Panc1 (cell line): ENCODE data around the gene RASGRF2. TPM values are rescaled to one million over a fixed set of nuclear protein-coding genes. Genes with fewer than 3 reads are reported as not detected.

Experiments used
- ATAC-seq: fragments of 200-7000 bp; cut with Tn5 transposase; 2 replicates; pipeline ENCODE4 v1.9.1; 2020; ENCODE audit warnings: mild to moderate bottlenecking, moderate library complexity
- BruUV-seq: library from RNA; stranded (reverse); fragments of 400-500 nt; replicated peaks from 2 replicates; lab custom pipeline; 2021; lab: Mats Ljungman, UMichigan
- CTCF ChIA-PET: fragments of 300-600 bp; sonication (Branson Sonifier 250); formaldehyde crosslinking; loops from one replicate; lab custom pipeline; 2022; ENCODE audit warnings: antibody characterized with exemption; lab: Charles Lee
- POLR2A ChIA-PET: fragments of 300-600 bp; sonication (Branson Sonifier 250); formaldehyde crosslinking; loops from one replicate; lab custom pipeline; 2022; ENCODE audit warnings: antibody characterized with exemption; lab: Charles Lee
- DNase-seq: peaks from one replicate; pipeline ENCODE4 v3.0.0-alpha.2; 2010; ENCODE audit warnings: low read depth, low spot score
- H3K27ac ChIP-seq: 2 replicates; pipeline ENCODE4 v1.5.1; 2011; ENCODE audit warnings: mild to moderate bottlenecking, low read length, inconsistent platforms
- H3K27me3 ChIP-seq: fragments of 200-500 bp; sonication (Bioruptor generic); 2 replicates; pipeline ENCODE4 v1.6.0; 2014; ENCODE audit warnings: low read length, inconsistent platforms; ENCODE audit not compliant: control insufficient read depth, insufficient read depth
- H3K36me3 ChIP-seq: fragments of 200-500 bp; sonication (Bioruptor generic); 2 replicates; pipeline ENCODE4 v1.5.1; 2014; ENCODE audit warnings: inconsistent platforms, mild to moderate bottlenecking, low read length, moderate library complexity; ENCODE audit not compliant: control insufficient read depth, insufficient read depth
- H3K4me1 ChIP-seq: 2 replicates; pipeline ENCODE4 v1.5.1; 2011; ENCODE audit warnings: inconsistent platforms, mild to moderate bottlenecking, low read length, moderate library complexity; ENCODE audit not compliant: control insufficient read depth, insufficient read depth
- H3K4me3 ChIP-seq, 2 experiments: 2 replicates each; pipeline ENCODE4 v1.5.1; 2011 to 2012; ENCODE audit warnings: low read depth in 2 of 2, low read length in 2 of 2, mild to moderate bottlenecking in 2 of 2, inconsistent platforms in 1 of 2, moderate library complexity in 1 of 2
- H3K9me3 ChIP-seq: fragments of 200-500 bp; sonication (Bioruptor generic); 2 replicates; pipeline ENCODE4 v1.5.1; 2014; ENCODE audit warnings: low read depth, mild to moderate bottlenecking, inconsistent platforms, low read length, moderate library complexity; ENCODE audit not compliant: control insufficient read depth, insufficient read depth
- CTCF ChIP-seq: fragments of 450-650 bp; IDR thresholded peaks from 2 replicates; pipeline ENCODE4 v1.5.1; 2017; ENCODE audit warnings: mild to moderate bottlenecking
- POLR2AphosphoS5 ChIP-seq: IDR thresholded peaks from 2 replicates; pipeline ENCODE4 v1.6.1; 2012; ENCODE audit warnings: mild to moderate bottlenecking, low read depth, low read length, moderate library complexity
- SIN3A ChIP-seq: IDR thresholded peaks from 2 replicates; pipeline ENCODE4 v1.6.1; 2012; ENCODE audit warnings: low read depth, mild to moderate bottlenecking, low read length, moderate library complexity, borderline replicate concordance; ENCODE audit not compliant: insufficient read depth
- TCF7L2 ChIP-seq: IDR thresholded peaks from 2 replicates; pipeline ENCODE4 v1.6.1; 2011; ENCODE audit warnings: mild to moderate bottlenecking, low read depth, low read length, inconsistent platforms
- in situ Hi-C: cut with HindIII; loops from 2 replicates; pipeline ENCODE4 v1.10.0; 2016; ENCODE audit warnings: low sequenced_read_pairs, low pct_unique_long_range_greater_than_20kb
- intact Hi-C: fragments of 100-400 bp; cut with micrococcal nuclease; formaldehyde crosslinking; loops from one replicate; pipeline ENCODE4 v1.10.0; 2022; ENCODE audit not compliant: unreplicated experiment
- total RNA-seq: library from RNA; stranded (reverse); gene quantifications from one replicate; pipeline ENCODE4 v1.2.1, GENCODE V29; 2021; ENCODE audit not compliant: unreplicated experiment
- TF ChIP-seq, protein P1 (sequence below), 2 experiments: IDR thresholded peaks; 2 replicates each; pipeline ENCODE4 v1.6.1; 2011 to 2012; ENCODE audit warnings: low read depth in 2 of 2, control low read depth in 1 of 2, low read length in 1 of 2, mild to moderate bottlenecking in 1 of 2, moderate library complexity in 1 of 2; ENCODE audit not compliant: insufficient read depth in 1 of 2

Gene RASGRF2
- total RNA-seq, 1 experiment from 2014 or later, result 4.7 TPM

DNA sequence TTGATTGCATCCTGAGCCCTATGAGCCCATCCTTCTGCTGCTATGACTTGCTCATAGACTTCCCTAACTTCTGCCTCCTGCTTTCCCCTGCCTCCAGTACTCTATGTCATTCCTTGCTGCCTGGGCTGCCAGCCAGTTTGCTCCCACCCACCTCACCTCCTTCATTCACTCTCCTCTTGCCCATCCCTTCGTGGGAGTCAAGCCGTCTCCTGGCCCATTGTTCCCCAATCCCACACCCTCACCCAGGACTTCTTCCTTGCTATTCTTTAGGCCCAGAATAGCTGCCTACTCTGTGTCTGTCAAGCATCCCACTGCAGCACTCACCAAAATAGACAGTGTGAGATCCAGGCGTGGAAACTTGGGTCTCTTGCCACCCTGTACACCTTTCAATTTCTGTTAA lies 131.0 kb downstream of the RASGRF2 start:
- no peak for DNase-seq
- CTCF ChIA-PET, result no interaction called here
- in situ Hi-C loops, result no loop called here
- Histone ChIP-seq H3K36me3 (no peaks in the 10 kb centered on the region; the same call in 1 of the 2 replicates), H3K27ac (no peak overlapping the region), H3K27me3 (no peaks in the 10 kb centered on the region), H3K4me1 (no peaks in the 10 kb centered on the region), H3K9me3 (no peaks in the 10 kb centered on the region), H3K4me3 (no peak overlapping the region)
- TF ChIP-seq CTCF (no peak), POLR2AphosphoS5 (no peak), SIN3A (no peak), TCF7L2 (no peak)
- TF ChIP-seq, protein P1, sequence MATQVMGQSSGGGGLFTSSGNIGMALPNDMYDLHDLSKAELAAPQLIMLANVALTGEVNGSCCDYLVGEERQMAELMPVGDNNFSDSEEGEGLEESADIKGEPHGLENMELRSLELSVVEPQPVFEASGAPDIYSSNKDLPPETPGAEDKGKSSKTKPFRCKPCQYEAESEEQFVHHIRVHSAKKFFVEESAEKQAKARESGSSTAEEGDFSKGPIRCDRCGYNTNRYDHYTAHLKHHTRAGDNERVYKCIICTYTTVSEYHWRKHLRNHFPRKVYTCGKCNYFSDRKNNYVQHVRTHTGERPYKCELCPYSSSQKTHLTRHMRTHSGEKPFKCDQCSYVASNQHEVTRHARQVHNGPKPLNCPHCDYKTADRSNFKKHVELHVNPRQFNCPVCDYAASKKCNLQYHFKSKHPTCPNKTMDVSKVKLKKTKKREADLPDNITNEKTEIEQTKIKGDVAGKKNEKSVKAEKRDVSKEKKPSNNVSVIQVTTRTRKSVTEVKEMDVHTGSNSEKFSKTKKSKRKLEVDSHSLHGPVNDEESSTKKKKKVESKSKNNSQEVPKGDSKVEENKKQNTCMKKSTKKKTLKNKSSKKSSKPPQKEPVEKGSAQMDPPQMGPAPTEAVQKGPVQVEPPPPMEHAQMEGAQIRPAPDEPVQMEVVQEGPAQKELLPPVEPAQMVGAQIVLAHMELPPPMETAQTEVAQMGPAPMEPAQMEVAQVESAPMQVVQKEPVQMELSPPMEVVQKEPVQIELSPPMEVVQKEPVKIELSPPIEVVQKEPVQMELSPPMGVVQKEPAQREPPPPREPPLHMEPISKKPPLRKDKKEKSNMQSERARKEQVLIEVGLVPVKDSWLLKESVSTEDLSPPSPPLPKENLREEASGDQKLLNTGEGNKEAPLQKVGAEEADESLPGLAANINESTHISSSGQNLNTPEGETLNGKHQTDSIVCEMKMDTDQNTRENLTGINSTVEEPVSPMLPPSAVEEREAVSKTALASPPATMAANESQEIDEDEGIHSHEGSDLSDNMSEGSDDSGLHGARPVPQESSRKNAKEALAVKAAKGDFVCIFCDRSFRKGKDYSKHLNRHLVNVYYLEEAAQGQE (IDR thresholded peaks at IDR 0.05; ENCODE audit: insufficient read depth in 1 of 2, low read depth in 2 of 2, low read length in 1 of 2), result no peak
- no TSS peak for BruUV-seq
- POLR2A ChIA-PET, result no interaction called here
- ATAC-seq, result no peak
- intact Hi-C loops, result no loop called here

- Histone ChIP-seq H3K4me3 (no peak overlapping the region), H3K27me3 (no peaks in the 10 kb centered on the region), H3K9me3 (no peaks in the 10 kb centered on the region), H3K27ac (no peak overlapping the region), H3K4me1 (no peaks in the 10 kb centered on the region), H3K36me3 (no peaks in the 10 kb centered on the region; the same call in 1 of the 2 replicates)
- TF ChIP-seq POLR2AphosphoS5, result no peak
- no TSS peak for BruUV-seq
- no peak for ATAC-seq
- in situ Hi-C loops, result no loop called here
- DNase-seq, result no peak
- ChIA-PET POLR2A (no interaction called here), CTCF (no interaction called here)
- intact Hi-C loops, result no loop called here
These were observed 133.5 kb downstream of the RASGRF2 start for GRCh38 chr5:81093536-81094196.

DNA sequence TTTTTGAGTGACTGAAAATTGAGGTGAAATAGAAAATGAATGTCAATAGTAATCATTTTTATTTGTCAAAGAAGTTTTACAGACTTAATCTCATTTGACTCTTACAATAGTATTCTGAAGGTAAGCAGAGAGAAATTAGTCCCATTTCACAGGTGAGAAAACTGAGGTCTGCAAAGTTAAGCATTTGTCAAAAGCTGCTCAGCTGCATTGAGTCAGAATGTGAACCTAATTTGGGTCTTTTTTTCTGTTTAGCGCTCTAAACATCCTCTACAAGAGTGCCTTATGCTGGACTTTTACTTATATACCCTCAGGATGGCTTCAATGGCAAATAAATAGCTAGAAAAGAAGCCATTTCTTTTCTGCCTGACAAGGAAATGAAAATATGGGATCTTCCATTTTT lies 135.7 kb downstream of the RASGRF2 start:
- POLR2A ChIA-PET, result no interaction called here
- no TSS peak for BruUV-seq
- no peaks in the 10 kb centered on the region for H3K9me3 ChIP-seq
- 0 out of 2 replicates have a peak, but pooled peaks cover 2% of the 10 kb centered on the region for H3K27me3 ChIP-seq
- no peak overlapping the region for H3K27ac ChIP-seq
- CTCF ChIA-PET, result no interaction called here
- in situ Hi-C loops, result no loop called here
- ATAC-seq (no peak), DNase-seq (no peak)
- intact Hi-C loops, result no loop called here
- no peaks in the 10 kb centered on the region for H3K4me1 ChIP-seq
- H3K36me3 ChIP-seq, result no peaks in the 10 kb centered on the region; the same call in 1 of the 2 replicates
- TF ChIP-seq, protein P1 (IDR thresholded peaks at IDR 0.05; ENCODE audit: insufficient read depth in 1 of 2, low read depth in 2 of 2, low read length in 1 of 2), result no peak
- TF ChIP-seq POLR2AphosphoS5, result no peak
- no peak for TF ChIP-seq SIN3A
- no peak for TF ChIP-seq TCF7L2
- no peak for TF ChIP-seq CTCF
- no peak overlapping the region for H3K4me3 ChIP-seq
